HG03045 (cell line): Measurements from ENCODE around the gene TEDC1.

ENCODE experiments used
- ATAC-seq: cut with Tn5 transposase; IDR thresholded peaks from one replicate; pipeline ENCODE4 v1.9.1; 2021; ENCODE audit warnings: mild to moderate bottlenecking, moderate library complexity; ENCODE audit not compliant: unreplicated experiment

The TEDC1 gene

GRCh38 chr14:105495101-105495989 lies 4.3 kb downstream of the TEDC1 start:
- ATAC-seq, result no peak

GRCh38 chr14:105495990-105496830 lies 5.2 kb downstream of the TEDC1 start:
- ATAC-seq, result no peak

GRCh38 chr14:105496831-105497591 lies 6.0 kb downstream of the TEDC1 start:
- no peak for ATAC-seq

GRCh38 chr14:105497671-105498429 lies 6.8 kb downstream of the TEDC1 start:
- no peak for ATAC-seq

- ATAC-seq, result no peak
Observed at GRCh38 chr14:105498430-105499255, 7.6 kb downstream of the TEDC1 start.

GRCh38 chr14:105499256-105500035 lies 8.4 kb downstream of the TEDC1 start:
- no peak for ATAC-seq

- ATAC-seq, result no peak
Observed at GRCh38 chr14:105500036-105500725, 9.1 kb downstream of the TEDC1 start.

GRCh38 chr14:105500726-105501101 lies 9.7 kb downstream of the TEDC1 start:
- ATAC-seq, result no peak

- no peak for ATAC-seq
Observed at GRCh38 chr14:105501504-105502291, 10.7 kb downstream of the TEDC1 start.

GRCh38 chr14:105502446-105503295 lies 11.6 kb downstream of the TEDC1 start:
- no peak for ATAC-seq

GRCh38 chr14:105503296-105503640 lies 12.2 kb downstream of the TEDC1 start:
- no peak for ATAC-seq

GRCh38 chr14:105503935-105504692 lies 13.1 kb downstream of the TEDC1 start:
- ATAC-seq, result no peak

- ATAC-seq, result no peak
Observed at GRCh38 chr14:105505101-105505500, 14.1 kb downstream of the TEDC1 start.

- ATAC-seq, result no peak
Observed at GRCh38 chr14:105507247-105507646, 16.2 kb downstream of the TEDC1 start.

- no peak for ATAC-seq
Observed at GRCh38 chr14:105508069-105508468, 17.0 kb downstream of the TEDC1 start.

- no peak for ATAC-seq
Observed at GRCh38 chr14:105508601-105509000, 17.6 kb downstream of the TEDC1 start.
